SIG-M5 treated with dmso at 0.1 percent for 504 hours (cell line): ENCODE results near the gene OSBPL1A.

Source experiments
- DNase-seq: peaks from one replicate; lab custom pipeline; 2025; ENCODE audit not compliant: unreplicated experiment; lab: John Stamatoyannopoulos, UW

The OSBPL1A gene

GRCh38 chr18:24397694-24398368, at the start of gene OSBPL1A:
OSBPL1A (minus strand) TSS chr18:24397824; CDS start chr18:24377533, 20,291 bp downstream.
- peak; percentile 97 for DNase-seq

- peak; percentile 13 for DNase-seq
These were observed 49.4 kb upstream of the OSBPL1A start for GRCh38 chr18:24446953-24447538.

GRCh38 chr18:24446453-24446852, 48.8 kb upstream of the OSBPL1A start:
- DNase-seq, result no peak

GRCh38 chr18:24443870-24444269, 46.2 kb upstream of the OSBPL1A start:
- peak; percentile 67 for DNase-seq

- no peak for DNase-seq
These were observed 39.3 kb upstream of the OSBPL1A start for GRCh38 chr18:24436939-24437338.

- DNase-seq, result peak; percentile 59
These were observed 35.0 kb upstream of the OSBPL1A start for GRCh38 chr18:24432618-24433017.

- DNase-seq, result no peak
These were observed 31.6 kb upstream of the OSBPL1A start for GRCh38 chr18:24429188-24429587.

GRCh38 chr18:24428709-24429108, 31.1 kb upstream of the OSBPL1A start:
- no peak for DNase-seq

- peak; percentile 25 for DNase-seq
These were observed 29.9 kb upstream of the OSBPL1A start for GRCh38 chr18:24427484-24427883.

- peak; percentile 73 for DNase-seq
These were observed 29.0 kb upstream of the OSBPL1A start, which contains the start of gene IMPACT for GRCh38 chr18:24426398-24427294. IMPACT (plus strand) TSS chr18:24426670; CDS start chr18:24426757, 87 bp downstream.

GRCh38 chr18:24426073-24426397, 28.4 kb upstream of the OSBPL1A start:
- DNase-seq, result no peak

- DNase-seq, result no peak
These were observed 24.2 kb upstream of the OSBPL1A start for GRCh38 chr18:24421831-24422230.

GRCh38 chr18:24420551-24420950, 22.9 kb upstream of the OSBPL1A start:
- DNase-seq, result no peak

- no peak for DNase-seq
These were observed 19.9 kb upstream of the OSBPL1A start for GRCh38 chr18:24417480-24417879.

- no peak for DNase-seq
These were observed 16.9 kb upstream of the OSBPL1A start for GRCh38 chr18:24414349-24415003.

GRCh38 chr18:24413148-24413547, 15.5 kb upstream of the OSBPL1A start:
- DNase-seq, result no peak

- no peak for DNase-seq
These were observed 10.9 kb upstream of the OSBPL1A start for GRCh38 chr18:24408496-24408895.

GRCh38 chr18:24404591-24404990, 7.0 kb upstream of the OSBPL1A start:
- DNase-seq, result no peak

GRCh38 chr18:24403076-24403475, 5.5 kb upstream of the OSBPL1A start:
- no peak for DNase-seq

GRCh38 chr18:24402209-24402785, 4.7 kb upstream of the OSBPL1A start:
- DNase-seq, result peak; percentile 29

- no peak for DNase-seq
These were observed 3.0 kb upstream of the OSBPL1A start for GRCh38 chr18:24400587-24400986.
